ENCODE results near the gene GRHPR.

DNA sequence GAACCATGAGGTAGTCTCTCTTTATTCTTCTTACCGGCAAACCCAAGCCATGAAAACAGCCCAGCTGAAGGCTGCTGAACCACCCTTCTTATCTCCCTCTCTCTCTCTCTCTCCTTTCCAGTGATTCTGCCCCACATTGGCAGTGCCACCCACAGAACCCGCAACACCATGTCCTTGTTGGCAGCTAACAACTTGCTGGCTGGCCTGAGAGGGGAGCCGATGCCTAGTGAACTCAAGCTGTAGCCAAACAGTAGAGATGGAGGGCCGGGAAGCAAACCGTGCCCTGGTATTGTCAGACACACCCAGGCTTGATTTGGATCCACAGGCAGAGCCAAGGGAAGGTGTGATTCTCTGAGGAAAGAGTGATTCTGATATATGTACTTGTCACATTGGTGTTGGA is 14.0 kb downstream of the GRHPR start:
- TF ChIP-seq, protein P1, sequence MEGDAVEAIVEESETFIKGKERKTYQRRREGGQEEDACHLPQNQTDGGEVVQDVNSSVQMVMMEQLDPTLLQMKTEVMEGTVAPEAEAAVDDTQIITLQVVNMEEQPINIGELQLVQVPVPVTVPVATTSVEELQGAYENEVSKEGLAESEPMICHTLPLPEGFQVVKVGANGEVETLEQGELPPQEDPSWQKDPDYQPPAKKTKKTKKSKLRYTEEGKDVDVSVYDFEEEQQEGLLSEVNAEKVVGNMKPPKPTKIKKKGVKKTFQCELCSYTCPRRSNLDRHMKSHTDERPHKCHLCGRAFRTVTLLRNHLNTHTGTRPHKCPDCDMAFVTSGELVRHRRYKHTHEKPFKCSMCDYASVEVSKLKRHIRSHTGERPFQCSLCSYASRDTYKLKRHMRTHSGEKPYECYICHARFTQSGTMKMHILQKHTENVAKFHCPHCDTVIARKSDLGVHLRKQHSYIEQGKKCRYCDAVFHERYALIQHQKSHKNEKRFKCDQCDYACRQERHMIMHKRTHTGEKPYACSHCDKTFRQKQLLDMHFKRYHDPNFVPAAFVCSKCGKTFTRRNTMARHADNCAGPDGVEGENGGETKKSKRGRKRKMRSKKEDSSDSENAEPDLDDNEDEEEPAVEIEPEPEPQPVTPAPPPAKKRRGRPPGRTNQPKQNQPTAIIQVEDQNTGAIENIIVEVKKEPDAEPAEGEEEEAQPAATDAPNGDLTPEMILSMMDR (IDR thresholded peaks at IDR 0.05), result no peak
- TF ChIP-seq POLR2A (IDR thresholded peaks at IDR 0.05), result no peak

All from esophagus squamous epithelium (tissue), 4 donors.